ENCODE results near the gene SH3RF1. TPM values are rescaled to one million over a fixed set of nuclear protein-coding genes. Genes with fewer than 3 reads are reported as not detected.

The SH3RF1 gene
- total and polyA plus RNA-seq, 10 of the 15 experiments (the other 5 are each of a cell fraction or from before 2014, with no cell fraction given) = 4.5 to 22.5 (median 10.4) TPM

DNA sequence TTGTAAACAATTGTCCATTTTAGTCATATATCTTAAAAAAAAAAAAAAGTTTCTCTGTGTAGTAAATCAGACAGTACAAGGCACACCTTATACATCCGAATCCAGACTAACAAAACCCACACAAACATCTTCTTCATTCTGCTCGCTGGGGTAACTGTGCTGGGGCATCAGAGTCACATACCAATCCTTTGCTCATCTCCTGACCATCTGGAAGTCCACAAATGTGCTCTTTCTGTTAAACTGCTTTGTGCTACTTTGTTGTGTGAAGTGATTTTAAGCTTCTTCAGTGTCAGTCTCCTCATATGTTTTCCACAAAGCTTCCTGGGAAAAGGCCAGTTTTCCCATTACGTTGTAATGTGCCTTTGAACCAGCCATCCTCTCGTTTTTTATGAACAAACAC is 174.5 kb downstream of the SH3RF1 start:
- POLR2A ChIA-PET = no interaction called here
- intact Hi-C loops (cut with micrococcal nuclease; ENCODE audit: unreplicated experiment) (loop anchor here (5.0 kb wide), 1 partner anchor 306 kb away; no protein-coding TSS in a partner anchor), in situ Hi-C loops (cut with MboI) (no loop called here)
- TF ChIP-seq, protein P1, sequence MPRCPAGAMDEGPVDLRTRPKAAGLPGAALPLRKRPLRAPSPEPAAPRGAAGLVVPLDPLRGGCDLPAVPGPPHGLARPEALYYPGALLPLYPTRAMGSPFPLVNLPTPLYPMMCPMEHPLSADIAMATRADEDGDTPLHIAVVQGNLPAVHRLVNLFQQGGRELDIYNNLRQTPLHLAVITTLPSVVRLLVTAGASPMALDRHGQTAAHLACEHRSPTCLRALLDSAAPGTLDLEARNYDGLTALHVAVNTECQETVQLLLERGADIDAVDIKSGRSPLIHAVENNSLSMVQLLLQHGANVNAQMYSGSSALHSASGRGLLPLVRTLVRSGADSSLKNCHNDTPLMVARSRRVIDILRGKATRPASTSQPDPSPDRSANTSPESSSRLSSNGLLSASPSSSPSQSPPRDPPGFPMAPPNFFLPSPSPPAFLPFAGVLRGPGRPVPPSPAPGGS (IDR thresholded peaks at IDR 0.05; ENCODE audit: borderline replicate concordance, insufficient read depth, low read depth, low read length, poor library complexity, severe bottlenecking) = no peak
- TF ChIP-seq, protein P2, sequence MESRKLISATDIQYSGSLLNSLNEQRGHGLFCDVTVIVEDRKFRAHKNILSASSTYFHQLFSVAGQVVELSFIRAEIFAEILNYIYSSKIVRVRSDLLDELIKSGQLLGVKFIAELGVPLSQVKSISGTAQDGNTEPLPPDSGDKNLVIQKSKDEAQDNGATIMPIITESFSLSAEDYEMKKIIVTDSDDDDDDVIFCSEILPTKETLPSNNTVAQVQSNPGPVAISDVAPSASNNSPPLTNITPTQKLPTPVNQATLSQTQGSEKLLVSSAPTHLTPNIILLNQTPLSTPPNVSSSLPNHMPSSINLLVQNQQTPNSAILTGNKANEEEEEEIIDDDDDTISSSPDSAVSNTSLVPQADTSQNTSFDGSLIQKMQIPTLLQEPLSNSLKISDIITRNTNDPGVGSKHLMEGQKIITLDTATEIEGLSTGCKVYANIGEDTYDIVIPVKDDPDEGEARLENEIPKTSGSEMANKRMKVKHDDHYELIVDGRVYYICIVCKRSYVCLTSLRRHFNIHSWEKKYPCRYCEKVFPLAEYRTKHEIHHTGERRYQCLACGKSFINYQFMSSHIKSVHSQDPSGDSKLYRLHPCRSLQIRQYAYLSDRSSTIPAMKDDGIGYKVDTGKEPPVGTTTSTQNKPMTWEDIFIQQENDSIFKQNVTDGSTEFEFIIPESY (IDR thresholded peaks at IDR 0.05) = no peak
- H3K4me1 ChIP-seq (ENCODE audit: control insufficient read depth, insufficient read depth, low read length) = peaks cover 38% of the 10 kb centered on the region
- SMC1A ChIA-PET (ENCODE audit: uncharacterized antibody, unreplicated experiment) = no interaction called here
- FAIRE-seq (no peak), ATAC-seq (no peak), DNase-seq (ENCODE audit: low read depth, low spot score) (no peak)
- RAD21 ChIA-PET (ENCODE audit: unreplicated experiment) = no interaction called here
- H2AFZ ChIP-seq (ENCODE audit: control insufficient read depth, low read depth, low read length) = no peak overlapping the region
- H3K9ac ChIP-seq (ENCODE audit: control insufficient read depth, insufficient read depth, low read length) = no peak overlapping the region
- peaks cover 0 to 3% of the 10 kb centered on the region in 2 experiments; a peak in 2 of 4 replicates for H3K36me3 ChIP-seq (ENCODE audit: control insufficient read depth in 2 of 2, insufficient read depth in 2 of 2, low read length in 1 of 2)
- no peaks in the 10 kb centered on the region for H3K79me2 ChIP-seq (ENCODE audit: control insufficient read depth, insufficient read depth, low read length)
- H3K27ac ChIP-seq (ENCODE audit: control insufficient read depth, insufficient read depth) = no peak overlapping the region
- H3K4me3 ChIP-seq = no peak overlapping the region
- peaks cover 8% of the 10 kb centered on the region; the same call in 2 of the 3 replicates for H3K9me3 ChIP-seq (replicated peaks; ENCODE audit: control insufficient read depth, insufficient read depth, low read length)
- 96% methylated on average over 4 of the region's 4 CpGs for WGBS (ENCODE audit: insufficient coverage, insufficient replicate concordance, low lambda C conversion rate, missing lambda C conversion rate)
- H3K4me2 ChIP-seq (ENCODE audit: control insufficient read depth, insufficient read depth) = no peak overlapping the region
- H4K20me1 ChIP-seq (ENCODE audit: control insufficient read depth, insufficient read depth) = no peaks in the 10 kb centered on the region
- no peaks in the 10 kb centered on the region for H3K27me3 ChIP-seq (replicated peaks in 1 of 2; ENCODE audit: control insufficient read depth in 2 of 2, insufficient read depth in 2 of 2, low read length in 1 of 2)
- CTCF ChIA-PET = no interaction called here
- no TSS peak for BruUV-seq (replicated peaks)

Data from GM12878 (cell line).